Astrocyte (in vitro differentiated cells and primary cell): ENCODE data around the gene KRT7. TPM values are rescaled to one million over a fixed set of nuclear protein-coding genes. Genes with fewer than 3 reads are reported as not detected.
A peak's percentile ranks its signal among the peaks of the same experiment; 100 is the strongest.

Experiments
- DNase-seq: peaks from one replicate; pipeline ENCODE4 v3.0.0-alpha.2; 2010; ENCODE audit warnings: low read depth
- FAIRE-seq: peaks from 2 replicates; lab custom pipeline; 2011; peaks lifted over from hg19 to GRCh38; lab: Jason Lieb, UNC
- H2AFZ ChIP-seq: 2 replicates; pipeline ENCODE4 v1.6.0; 2012; ENCODE audit warnings: low read depth, low read length, inconsistent platforms
- H3K27ac ChIP-seq: 2 replicates; pipeline ENCODE4 v1.5.1; 2011; ENCODE audit warnings: low read depth, low read length, inconsistent platforms
- H3K27me3 ChIP-seq: 2 replicates; pipeline ENCODE4 v1.6.0; 2011; ENCODE audit warnings: low read length, inconsistent platforms; ENCODE audit not compliant: insufficient read depth
- H3K36me3 ChIP-seq: 2 replicates; pipeline ENCODE4 v1.5.1; 2011; ENCODE audit warnings: low read length, inconsistent platforms; ENCODE audit not compliant: insufficient read depth
- H3K4me1 ChIP-seq: 2 replicates; pipeline ENCODE4 v1.5.1; 2011; ENCODE audit warnings: low read length, inconsistent platforms; ENCODE audit not compliant: insufficient read depth
- H3K4me2 ChIP-seq: 2 replicates; pipeline ENCODE4 v1.6.0; 2012; ENCODE audit warnings: low read length, inconsistent platforms
- H3K4me3 ChIP-seq: 2 replicates; pipeline ENCODE4 v1.5.1; 2011; ENCODE audit warnings: low read depth, mild to moderate bottlenecking, low read length, inconsistent platforms; ENCODE audit not compliant: insufficient read depth
- H3K79me2 ChIP-seq: 2 replicates; pipeline ENCODE4 v1.6.0; 2012; ENCODE audit warnings: mild to moderate bottlenecking, low read length, inconsistent platforms; ENCODE audit not compliant: insufficient read depth
- H3K9ac ChIP-seq: 2 replicates; pipeline ENCODE4 v1.6.0; 2012; ENCODE audit warnings: mild to moderate bottlenecking, low read length, inconsistent platforms
- H3K9me3 ChIP-seq: 2 replicates; pipeline ENCODE4 v1.5.1; 2012; ENCODE audit warnings: low read depth, mild to moderate bottlenecking, low read length, inconsistent platforms; ENCODE audit not compliant: insufficient read depth
- H4K20me1 ChIP-seq: 2 replicates; pipeline ENCODE4 v1.6.0; 2012; ENCODE audit warnings: low read length, inconsistent platforms; ENCODE audit not compliant: insufficient read depth
- H3K27ac Mint-ChIP-seq: one replicate; pipeline ENCODE4 v1.8.0; 2021; ENCODE audit warnings: mild to moderate bottlenecking, mixed read lengths; ENCODE audit not compliant: unreplicated experiment
- H3K27me3 Mint-ChIP-seq: one replicate; pipeline ENCODE4 v1.8.0; 2021; ENCODE audit warnings: low read depth, mixed read lengths; ENCODE audit not compliant: unreplicated experiment
- H3K36me3 Mint-ChIP-seq: one replicate; pipeline ENCODE4 v1.8.0; 2021; ENCODE audit warnings: low read depth, mixed read lengths; ENCODE audit not compliant: unreplicated experiment
- H3K4me1 Mint-ChIP-seq: one replicate; pipeline ENCODE4 v1.8.0; 2021; ENCODE audit warnings: low read depth, mixed read lengths; ENCODE audit not compliant: unreplicated experiment
- H3K4me3 Mint-ChIP-seq: one replicate; pipeline ENCODE4 v1.8.0; 2021; ENCODE audit warnings: mild to moderate bottlenecking, moderate library complexity, mixed read lengths; ENCODE audit not compliant: unreplicated experiment
- H3K9me3 Mint-ChIP-seq: one replicate; pipeline ENCODE4 v1.8.0; 2021; ENCODE audit warnings: mild to moderate bottlenecking, mixed read lengths; ENCODE audit not compliant: unreplicated experiment
- EZH2 ChIP-seq: IDR thresholded peaks from 2 replicates; pipeline ENCODE4 v1.6.1; 2012; ENCODE audit warnings: mild to moderate bottlenecking, low read length, inconsistent platforms; ENCODE audit not compliant: insufficient read depth
- total RNA-seq: library from RNA; stranded (reverse); gene quantifications from 2 replicates; pipeline ENCODE4 v1.2.1, GENCODE V29; 2021
- TF ChIP-seq, protein P1 (sequence below): IDR thresholded peaks from 2 replicates; pipeline ENCODE4 v1.5.1; 2011; ENCODE audit warnings: low read depth, mild to moderate bottlenecking, inconsistent platforms, low read length, moderate library complexity; ENCODE audit not compliant: insufficient read depth

KRT7 gene
- total RNA-seq, 1 donor from 2014 or later, result 149 TPM

DNA sequence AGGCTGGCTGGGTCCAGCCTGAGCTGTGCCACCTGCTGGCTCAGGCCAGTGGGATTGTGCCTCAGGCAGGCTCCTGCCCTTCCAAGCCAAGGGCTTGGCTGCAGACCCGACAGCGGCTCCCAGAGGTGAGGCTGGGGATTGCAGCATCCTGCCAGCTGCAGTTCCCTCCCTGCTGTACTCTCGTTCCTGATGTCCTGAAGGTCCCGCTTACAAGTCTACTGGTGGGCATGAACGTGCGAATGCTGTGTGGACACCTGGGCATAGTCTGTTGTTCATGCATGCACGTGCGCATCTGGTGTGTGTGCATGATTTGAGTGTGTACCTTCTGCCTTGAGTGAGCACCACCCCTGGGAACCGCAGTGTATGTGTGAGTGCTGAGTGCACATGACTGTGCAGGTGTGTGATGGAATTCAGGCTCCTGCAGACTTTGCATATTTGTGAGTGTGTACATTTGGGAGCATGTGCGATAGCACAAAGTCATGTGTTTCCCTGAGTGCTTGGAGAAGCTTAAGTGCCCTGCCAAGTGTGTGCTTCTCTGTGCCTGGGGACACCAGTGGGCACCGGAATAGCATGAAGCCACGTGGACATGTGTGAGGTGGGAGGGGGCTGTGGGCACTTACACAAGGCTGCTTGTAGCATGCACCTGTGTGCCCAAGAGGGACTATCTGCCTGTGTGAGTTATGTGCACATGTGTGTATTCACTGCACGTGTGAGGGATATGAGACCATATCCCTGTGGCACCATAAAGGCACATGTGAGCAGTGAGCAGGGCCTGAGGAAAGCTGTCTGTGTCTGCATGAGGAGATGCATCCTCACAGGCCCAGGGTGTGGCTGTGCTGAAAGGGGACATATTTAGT, 19.3 kb upstream of the KRT7 start:
- no peak overlapping the region for H3K4me3 ChIP-seq
- peak; percentile 59 for FAIRE-seq
- no peaks in the 10 kb centered on the region for H3K27me3 ChIP-seq
- no peak overlapping the region for H3K27ac ChIP-seq
- Mint-ChIP-seq H3K4me1 (peaks cover 28% of the 10 kb centered on the region), H3K27me3 (peaks cover 25% of the 10 kb centered on the region), H3K27ac (no peak overlapping the region), H3K9me3 (no peaks in the 10 kb centered on the region), H3K4me3 (no peak overlapping the region), H3K36me3 (no peaks in the 10 kb centered on the region)
- TF ChIP-seq, protein P1, sequence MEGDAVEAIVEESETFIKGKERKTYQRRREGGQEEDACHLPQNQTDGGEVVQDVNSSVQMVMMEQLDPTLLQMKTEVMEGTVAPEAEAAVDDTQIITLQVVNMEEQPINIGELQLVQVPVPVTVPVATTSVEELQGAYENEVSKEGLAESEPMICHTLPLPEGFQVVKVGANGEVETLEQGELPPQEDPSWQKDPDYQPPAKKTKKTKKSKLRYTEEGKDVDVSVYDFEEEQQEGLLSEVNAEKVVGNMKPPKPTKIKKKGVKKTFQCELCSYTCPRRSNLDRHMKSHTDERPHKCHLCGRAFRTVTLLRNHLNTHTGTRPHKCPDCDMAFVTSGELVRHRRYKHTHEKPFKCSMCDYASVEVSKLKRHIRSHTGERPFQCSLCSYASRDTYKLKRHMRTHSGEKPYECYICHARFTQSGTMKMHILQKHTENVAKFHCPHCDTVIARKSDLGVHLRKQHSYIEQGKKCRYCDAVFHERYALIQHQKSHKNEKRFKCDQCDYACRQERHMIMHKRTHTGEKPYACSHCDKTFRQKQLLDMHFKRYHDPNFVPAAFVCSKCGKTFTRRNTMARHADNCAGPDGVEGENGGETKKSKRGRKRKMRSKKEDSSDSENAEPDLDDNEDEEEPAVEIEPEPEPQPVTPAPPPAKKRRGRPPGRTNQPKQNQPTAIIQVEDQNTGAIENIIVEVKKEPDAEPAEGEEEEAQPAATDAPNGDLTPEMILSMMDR, result peak; percentile 88
- TF ChIP-seq EZH2, result no peak
- H3K36me3 ChIP-seq, result no peaks in the 10 kb centered on the region
- H3K79me2 ChIP-seq, result no peaks in the 10 kb centered on the region
- H3K9me3 ChIP-seq, result no peaks in the 10 kb centered on the region
- no peak overlapping the region for H3K4me2 ChIP-seq
- peak; percentile 39 for DNase-seq
- no peak overlapping the region for H3K9ac ChIP-seq
- no peak overlapping the region for H2AFZ ChIP-seq
- no peaks in the 10 kb centered on the region for H4K20me1 ChIP-seq
- peaks cover 24% of the 10 kb centered on the region for H3K4me1 ChIP-seq

DNA sequence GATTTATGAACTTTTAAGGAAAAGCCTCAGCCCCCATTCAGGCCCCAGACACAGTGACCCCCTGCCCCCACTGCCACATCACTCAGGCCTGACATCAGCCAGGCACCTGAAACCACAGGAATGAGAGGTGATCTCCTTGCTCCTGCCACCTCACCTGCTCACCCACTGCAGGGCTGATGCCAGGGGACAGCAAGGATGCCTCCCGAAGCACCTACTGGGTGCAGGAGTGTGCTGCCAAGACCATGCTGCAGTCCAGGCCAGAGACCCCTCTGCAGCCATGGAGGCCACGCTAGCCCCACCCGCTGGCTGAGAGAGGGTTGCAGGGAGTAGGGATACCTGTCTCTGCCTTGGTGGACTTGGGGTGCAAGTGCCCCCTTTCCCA, 18.6 kb upstream of the KRT7 start:
- no peak for FAIRE-seq
- TF ChIP-seq, protein P1, result peak; percentile 10
- TF ChIP-seq EZH2, result no peak
- Histone ChIP-seq H3K36me3 (no peaks in the 10 kb centered on the region), H2AFZ (no peak overlapping the region), H3K79me2 (no peaks in the 10 kb centered on the region), H3K9ac (no peak overlapping the region), H4K20me1 (no peaks in the 10 kb centered on the region), H3K9me3 (no peaks in the 10 kb centered on the region), H3K4me1 (peaks cover 24% of the 10 kb centered on the region), H3K4me3 (no peak overlapping the region), H3K27me3 (no peaks in the 10 kb centered on the region), H3K27ac (no peak overlapping the region), H3K4me2 (no peak overlapping the region)
- Mint-ChIP-seq H3K27ac (no peak overlapping the region), H3K36me3 (no peaks in the 10 kb centered on the region), H3K4me3 (no peak overlapping the region), H3K27me3 (peaks cover 25% of the 10 kb centered on the region), H3K4me1 (peaks cover 28% of the 10 kb centered on the region), H3K9me3 (no peaks in the 10 kb centered on the region)
- no peak for DNase-seq

GRCh38 chr12:52215587-52216031, 17.4 kb upstream of the KRT7 start:
- H3K36me3 Mint-ChIP-seq, result no peaks in the 10 kb centered on the region
- Histone ChIP-seq H3K9me3 (no peaks in the 10 kb centered on the region), H3K4me1 (peaks cover 20% of the 10 kb centered on the region), H4K20me1 (no peaks in the 10 kb centered on the region), H3K27ac (peak overlapping the region; percentile 42), H3K4me3 (no peak overlapping the region), H3K4me2 (peak overlapping the region; percentile 40), H3K36me3 (no peaks in the 10 kb centered on the region), H3K27me3 (no peaks in the 10 kb centered on the region), H2AFZ (no peak overlapping the region), H3K79me2 (no peaks in the 10 kb centered on the region), H3K9ac (no peak overlapping the region)
- TF ChIP-seq EZH2, result no peak
- TF ChIP-seq, protein P1, result no peak
- FAIRE-seq (no peak), DNase-seq (peak; percentile 75)
- no peak overlapping the region for H3K4me3 Mint-ChIP-seq
- H3K27ac Mint-ChIP-seq, result no peak overlapping the region
- H3K27me3 Mint-ChIP-seq, result peaks cover 20% of the 10 kb centered on the region
- H3K4me1 Mint-ChIP-seq, result peaks cover 28% of the 10 kb centered on the region
- no peaks in the 10 kb centered on the region for H3K9me3 Mint-ChIP-seq
